Measurements from ENCODE around the gene GMIP. TPM values are rescaled to one million over a fixed set of nuclear protein-coding genes. Genes with fewer than 3 reads are reported as not detected.
"Not testable (repeated sequence)": the region's sequence is repeated elsewhere in the genome, so short reads cannot be mapped to it uniquely, and the experiment has no call there.

Gene GMIP
- total RNA-seq, 5 donors from 2014 or later (not counting 1 experiment from before 2014, with no cell fraction given): 99.5 to 148 (median 133) TPM

DNA sequence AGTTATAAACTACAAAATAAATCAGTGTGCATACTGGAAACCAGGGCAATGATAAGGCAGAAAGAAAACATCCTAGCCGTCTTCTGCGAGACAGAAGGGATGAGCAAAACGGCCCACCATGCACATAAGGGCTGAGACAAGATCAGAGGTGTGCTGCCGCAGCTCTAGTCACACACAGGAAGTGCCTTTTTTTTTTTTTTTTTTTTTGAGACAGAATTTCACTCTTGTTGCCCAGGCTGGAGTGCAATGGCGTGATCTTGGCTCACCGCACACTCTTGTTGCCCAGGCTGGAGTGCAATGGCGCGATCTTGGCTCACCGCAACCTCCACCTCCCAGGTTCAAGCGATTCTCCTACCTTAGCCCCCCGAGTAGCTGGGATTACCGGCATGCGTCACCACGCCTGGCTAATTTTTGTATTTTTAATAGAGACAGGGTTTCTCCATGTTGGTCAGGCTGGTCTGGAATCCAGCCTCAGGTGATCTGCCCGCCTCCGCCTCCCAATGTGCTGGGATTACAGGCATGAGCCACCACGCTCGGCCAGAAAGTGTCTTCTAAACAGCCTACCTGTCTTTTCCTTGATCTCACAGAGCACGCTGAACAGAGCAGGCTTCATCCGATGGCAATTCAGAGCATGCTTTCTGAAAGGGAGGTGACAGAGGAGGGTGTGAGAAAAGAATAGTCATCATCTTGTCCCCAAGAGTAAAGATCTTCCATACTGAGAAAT, 44.6 kb downstream of the GMIP start:
- Mint-ChIP-seq H3K27ac (peak overlapping the region; percentile 92 to 98), H3K4me1 (peaks cover 71 to 80% (median 73%) of the 10 kb centered on the region in 3 donors), H3K36me3 (peaks cover 22% of the 10 kb centered on the region), H3K4me3 (peak overlapping the region; percentile 65 to 71 (median 70))
- 20% methylated on average over 4 of the region's 20 CpGs for WGBS (ENCODE audit: insufficient coverage)
- not testable (repeated sequence) for H3K9me3 ChIP-seq; H3K9me3 Mint-ChIP-seq; H3K36me3 ChIP-seq (ENCODE audit: control insufficient read depth in 2 of 2, extremely low read depth in 1 of 2, insufficient read depth in 1 of 2, low read length in 1 of 2); H3K27me3 ChIP-seq (replicated peaks in 1 of 2; ENCODE audit: control insufficient read depth in 2 of 2, extremely low read depth in 1 of 2, insufficient read depth in 2 of 2, low read length in 1 of 2); H3K27me3 Mint-ChIP-seq
- DNase-seq (peak; percentile 38 to 88 (median 70)), ATAC-seq (replicated peaks in 1 of 4) (peak; percentile 68 to 79 (median 76))
- CTCF ChIA-PET: interaction anchor here in 1 of 2 donors (0.6 kb wide), 2 partner anchors 45 to 132 kb away, joined by 3 to 4 read pairs; no protein-coding TSS in a partner anchor
- POLR2A ChIA-PET: interaction anchor here (0.6 to 1.0 kb wide), 6 partner anchors 9 to 1544 kb away, joined by 3 to 10 read pairs (median 4); no protein-coding TSS in a partner anchor
- Histone ChIP-seq H3K4me3 (ENCODE audit: control insufficient read depth in 1 of 2, extremely low read depth in 1 of 2, low read length in 1 of 2) (peak overlapping the region in 1 of 2 donors; percentile 21), H3K4me1 (ENCODE audit: control insufficient read depth in 1 of 2, extremely low read depth in 1 of 2, insufficient read depth in 2 of 2, low read length in 2 of 2) (peaks cover 45 to 91% of the 10 kb centered on the region in 2 experiments), H3K27ac (ENCODE audit: low read length) (peak overlapping the region; percentile 99)

DNA sequence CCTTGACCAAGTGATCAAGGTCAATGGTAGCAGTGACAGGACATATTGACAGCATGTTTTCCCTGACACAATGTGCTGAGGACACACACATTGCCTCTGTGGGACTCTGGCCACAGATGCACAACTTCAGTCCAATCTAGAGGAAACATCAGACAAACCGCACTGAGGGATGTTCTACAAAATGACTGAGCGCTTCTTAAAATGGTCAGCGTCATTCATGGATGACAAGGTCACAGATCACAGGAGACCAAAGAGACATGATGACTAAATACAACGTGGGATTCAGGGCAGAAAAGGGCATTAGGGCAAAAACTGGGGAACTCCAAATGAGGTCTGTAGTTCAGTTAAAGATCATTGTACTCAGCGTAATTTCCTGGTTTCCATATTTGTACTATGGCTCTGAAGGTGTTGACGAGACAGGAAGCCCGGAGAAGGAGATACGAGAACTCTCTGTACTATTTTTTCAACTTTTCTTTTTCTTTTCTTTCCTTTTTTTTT, 45.6 kb downstream of the GMIP start:
- Mint-ChIP-seq H3K27ac (peak overlapping the region; percentile 92 to 98), H3K9me3 (peaks cover 0 to 4% (median 0%) of the 10 kb centered on the region in 3 donors), H3K36me3 (peaks cover 29% of the 10 kb centered on the region), H3K4me1 (peaks cover 62 to 74% (median 64%) of the 10 kb centered on the region in 3 donors), H3K4me3 (peak overlapping the region; percentile 65 to 71 (median 70)), H3K27me3 (no peaks in the 10 kb centered on the region)
- Histone ChIP-seq H3K4me1 (ENCODE audit: control insufficient read depth in 1 of 2, extremely low read depth in 1 of 2, insufficient read depth in 2 of 2, low read length in 2 of 2) (peaks cover 38 to 89% of the 10 kb centered on the region in 2 experiments), H3K27me3 (replicated peaks in 1 of 2; ENCODE audit: control insufficient read depth in 2 of 2, extremely low read depth in 1 of 2, insufficient read depth in 2 of 2, low read length in 1 of 2) (no peaks in the 10 kb centered on the region), H3K27ac (ENCODE audit: low read length) (peak overlapping the region; percentile 99), H3K4me3 (ENCODE audit: control insufficient read depth in 1 of 2, extremely low read depth in 1 of 2, low read length in 1 of 2) (peak overlapping the region; percentile 21 to 47), H3K36me3 (ENCODE audit: control insufficient read depth in 2 of 2, extremely low read depth in 1 of 2, insufficient read depth in 1 of 2, low read length in 1 of 2) (peaks cover under 1 to 3% of the 10 kb centered on the region in 2 donors), H3K9me3 (no peaks in the 10 kb centered on the region)
- ATAC-seq (replicated peaks in 1 of 4): peak; percentile 58 to 83 (median 66)
- CTCF ChIA-PET: interaction anchor here in 1 of 2 donors (1.0 kb wide), 1 partner anchor 65 kb away, joined by 4 read pairs; no protein-coding TSS in a partner anchor
- WGBS (ENCODE audit: insufficient coverage): 0% methylated on average over 3 of the region's 8 CpGs
- POLR2A ChIA-PET: interaction anchor here in 1 of 2 donors (1.0 kb wide), 1 partner anchor 10 kb away, joined by 4 read pairs; no protein-coding TSS in a partner anchor
- peak in 33 of 35 experiments; percentile 15 to 93 (median 55) for DNase-seq

DNA sequence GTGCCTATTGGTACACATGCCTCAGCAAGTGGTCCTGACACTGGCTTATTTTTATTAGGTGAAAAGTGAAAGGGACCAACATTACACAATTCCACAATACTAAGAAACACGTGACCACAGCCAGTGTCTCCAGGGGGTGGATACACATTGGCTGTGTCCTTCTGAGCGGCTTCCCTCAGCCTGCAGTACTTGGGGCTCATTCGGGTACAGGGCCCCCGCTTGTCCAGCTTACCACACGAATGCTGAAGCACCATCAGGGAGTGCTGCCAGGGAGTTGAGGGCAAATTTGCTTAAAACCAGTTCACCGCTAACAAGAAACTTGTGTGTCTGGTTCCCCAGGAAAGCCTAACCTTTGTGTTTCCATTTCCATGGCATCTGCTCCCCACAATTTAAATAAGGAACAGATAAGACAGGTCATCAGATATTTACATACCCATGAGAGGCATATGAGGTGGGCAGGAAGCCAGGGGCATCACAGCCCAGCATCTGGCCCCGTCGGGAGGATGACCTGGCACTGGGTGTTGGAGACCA, 48.2 kb downstream of the GMIP start:
- no peaks in the 10 kb centered on the region for H3K27me3 Mint-ChIP-seq
- H3K27ac Mint-ChIP-seq: peak overlapping the region; percentile 82 to 83
- H3K4me1 Mint-ChIP-seq: peaks cover 46 to 73% (median 61%) of the 10 kb centered on the region in 3 donors
- H3K36me3 Mint-ChIP-seq: peaks cover 29% of the 10 kb centered on the region
- Histone ChIP-seq H3K9me3 (no peaks in the 10 kb centered on the region), H3K4me3 (ENCODE audit: control insufficient read depth in 1 of 2, extremely low read depth in 1 of 2, low read length in 1 of 2) (no peak overlapping the region), H3K36me3 (ENCODE audit: control insufficient read depth in 2 of 2, extremely low read depth in 1 of 2, insufficient read depth in 1 of 2, low read length in 1 of 2) (peaks cover 9 to 13% of the 10 kb centered on the region in 2 donors), H3K27me3 (replicated peaks in 1 of 2; ENCODE audit: control insufficient read depth in 2 of 2, extremely low read depth in 1 of 2, insufficient read depth in 2 of 2, low read length in 1 of 2) (no peaks in the 10 kb centered on the region), H3K27ac (ENCODE audit: low read length) (peak overlapping the region; percentile 99), H3K4me1 (ENCODE audit: control insufficient read depth in 1 of 2, extremely low read depth in 1 of 2, insufficient read depth in 2 of 2, low read length in 2 of 2) (peaks cover 18 to 88% of the 10 kb centered on the region in 2 experiments)
- H3K9me3 Mint-ChIP-seq: no peaks in the 10 kb centered on the region
- ChIA-PET CTCF (no interaction called here), POLR2A (no interaction called here)
- ATAC-seq (replicated peaks in 1 of 4) (no peak), DNase-seq (no peak)
- WGBS (ENCODE audit: insufficient coverage): 91% methylated on average over 4 of the region's 8 CpGs
- peak overlapping the region in 1 of 3 donors; percentile 12 for H3K4me3 Mint-ChIP-seq

DNA sequence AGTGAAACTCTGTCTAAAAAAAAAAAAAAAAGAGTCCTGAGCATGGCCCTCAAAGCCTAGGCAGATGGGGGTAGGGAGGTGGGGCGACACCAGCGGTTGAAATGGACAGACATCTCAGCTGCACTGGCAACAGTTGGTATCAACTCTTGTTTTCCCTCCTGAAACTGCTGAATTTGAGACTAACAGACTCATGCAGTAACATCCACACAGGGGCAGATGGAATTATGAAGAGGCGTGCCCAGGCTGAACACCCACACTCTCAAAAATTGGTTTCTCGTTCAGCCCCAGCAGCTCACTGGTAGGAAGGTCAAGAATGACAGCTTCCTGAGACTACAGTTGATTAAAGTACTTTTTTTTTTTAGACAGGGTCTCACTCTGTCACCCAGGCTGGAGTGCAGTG, 49.1 kb downstream of the GMIP start:
- Mint-ChIP-seq H3K4me3 (no peak overlapping the region), H3K4me1 (peaks cover 52 to 74% (median 64%) of the 10 kb centered on the region in 3 donors), H3K9me3 (no peaks in the 10 kb centered on the region), H3K27ac (peak overlapping the region; percentile 43 to 76), H3K27me3 (no peaks in the 10 kb centered on the region), H3K36me3 (peaks cover 29% of the 10 kb centered on the region)
- ATAC-seq (replicated peaks in 1 of 4) (no peak), DNase-seq (no peak)
- no CpG with 5 or more reads among the region's 4 CpGs for WGBS (ENCODE audit: insufficient coverage)
- ChIA-PET CTCF (no interaction called here), POLR2A (interaction anchor here in 1 of 2 donors (0.6 to 0.7 kb wide), 2 partner anchors 26 to 46 kb away, joined by 3 to 4 read pairs; no protein-coding TSS in a partner anchor)
- no peak overlapping the region for H3K27ac ChIP-seq (ENCODE audit: low read length)
- H3K9me3 ChIP-seq: no peaks in the 10 kb centered on the region
- H3K4me3 ChIP-seq (ENCODE audit: control insufficient read depth in 1 of 2, extremely low read depth in 1 of 2, low read length in 1 of 2): no peak overlapping the region
- H3K4me1 ChIP-seq (ENCODE audit: control insufficient read depth in 1 of 2, extremely low read depth in 1 of 2, insufficient read depth in 2 of 2, low read length in 2 of 2): peaks cover 18 to 88% of the 10 kb centered on the region in 2 experiments
- peaks cover 9 to 13% of the 10 kb centered on the region in 2 donors for H3K36me3 ChIP-seq (ENCODE audit: control insufficient read depth in 2 of 2, extremely low read depth in 1 of 2, insufficient read depth in 1 of 2, low read length in 1 of 2)
- H3K27me3 ChIP-seq (replicated peaks in 1 of 2; ENCODE audit: control insufficient read depth in 2 of 2, extremely low read depth in 1 of 2, insufficient read depth in 2 of 2, low read length in 1 of 2): no peaks in the 10 kb centered on the region

DNA sequence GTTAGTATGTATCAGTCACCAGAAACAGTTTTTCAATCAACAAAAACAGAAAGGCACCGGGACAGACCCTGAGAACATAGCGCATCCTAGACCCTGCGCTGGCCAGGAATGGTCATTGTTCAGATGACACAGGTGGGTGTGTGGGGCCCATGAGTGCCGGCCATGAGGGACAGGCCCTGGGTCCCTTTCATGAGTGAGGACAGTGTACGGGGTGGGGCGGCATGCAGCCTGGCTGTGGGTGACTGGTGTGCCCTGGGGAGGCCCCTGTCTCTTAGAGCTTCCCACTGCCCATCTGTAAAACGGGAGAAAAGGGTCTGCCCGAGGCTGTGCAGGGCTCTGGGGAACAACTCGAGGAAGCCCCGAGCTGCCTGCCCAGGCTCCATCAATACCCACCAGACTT, 50.8 kb downstream of the GMIP start:
- POLR2A ChIA-PET: interaction anchor here in 1 of 2 donors (0.6 kb wide), 1 partner anchor 17 kb away, joined by 3 read pairs; no protein-coding TSS in a partner anchor

More for the DNA sequence above, 50.8 kb downstream of the GMIP start:
- Mint-ChIP-seq H3K4me1 (peaks cover 49 to 74% (median 63%) of the 10 kb centered on the region in 3 donors), H3K27me3 (no peaks in the 10 kb centered on the region), H3K4me3 (no peak overlapping the region), H3K36me3 (peaks cover 34% of the 10 kb centered on the region), H3K27ac (peak overlapping the region; percentile 15 to 55), H3K9me3 (no peaks in the 10 kb centered on the region)
- Histone ChIP-seq H3K4me1 (ENCODE audit: control insufficient read depth in 1 of 2, extremely low read depth in 1 of 2, insufficient read depth in 2 of 2, low read length in 2 of 2) (peaks cover 10 to 82% of the 10 kb centered on the region in 2 experiments), H3K36me3 (ENCODE audit: control insufficient read depth in 2 of 2, extremely low read depth in 1 of 2, insufficient read depth in 1 of 2, low read length in 1 of 2) (peaks cover 9 to 13% of the 10 kb centered on the region in 2 donors), H3K4me3 (ENCODE audit: control insufficient read depth in 1 of 2, extremely low read depth in 1 of 2, low read length in 1 of 2) (no peak overlapping the region), H3K27me3 (replicated peaks in 1 of 2; ENCODE audit: control insufficient read depth in 2 of 2, extremely low read depth in 1 of 2, insufficient read depth in 2 of 2, low read length in 1 of 2) (no peaks in the 10 kb centered on the region), H3K9me3 (no peaks in the 10 kb centered on the region), H3K27ac (ENCODE audit: low read length) (peak overlapping the region; percentile 17)
- whole genome bisulfite sequencing (ENCODE audit: insufficient coverage): 100% methylated on average over 3 of the region's 10 CpGs
- CTCF ChIA-PET: no interaction called here
- DNase-seq (no peak), ATAC-seq (replicated peaks in 1 of 4) (no peak)
